BE2C (cell line): Measurements from ENCODE around the gene SIPA1.

ENCODE experiments used
- DNase-seq: peaks from one replicate; pipeline ENCODE4 v3.0.0-alpha.2; 2020
- H3K27me3 ChIP-seq: fragments of 250-450 bp; sonication (Bioruptor Pico); 2 replicates; pipeline ENCODE4 v1.5.1; 2020; ENCODE audit warnings: mild to moderate bottlenecking
- H3K36me3 ChIP-seq: fragments of 250-450 bp; sonication (Bioruptor Pico); 2 replicates; pipeline ENCODE4 v1.5.1; 2020; ENCODE audit warnings: mild to moderate bottlenecking
- H3K4me1 ChIP-seq: fragments of 250-450 bp; sonication (Bioruptor Pico); 2 replicates; pipeline ENCODE4 v1.5.1; 2020
- H3K4me3 ChIP-seq: 2 replicates; pipeline ENCODE4 v1.5.1; 2011; ENCODE audit warnings: low read depth, low read length
- H3K9me3 ChIP-seq: fragments of 250-450 bp; sonication (Bioruptor Pico); 2 replicates; pipeline ENCODE4 v1.5.1; 2020
- CTCF ChIP-seq: IDR thresholded peaks from 2 replicates; pipeline ENCODE4 v1.5.1; 2012; ENCODE audit warnings: mild to moderate bottlenecking, low read depth, low read length

Gene SIPA1

GRCh38 chr11:65650547-65651338, 12.8 kb downstream of the SIPA1 start:
- Histone ChIP-seq H3K4me3 (no peak overlapping the region), H3K4me1 (peaks cover 11% of the 10 kb centered on the region), H3K9me3 (no peaks in the 10 kb centered on the region), H3K36me3 (no peaks in the 10 kb centered on the region), H3K27me3 (no peaks in the 10 kb centered on the region)
- DNase-seq, result no peak
- TF ChIP-seq CTCF, result no peak

GRCh38 chr11:65651339-65651588, 13.4 kb downstream of the SIPA1 start:
- H3K36me3 ChIP-seq, result no peaks in the 10 kb centered on the region

GRCh38 chr11:65651589-65652510, 13.9 kb downstream of the SIPA1 start:
- no peak for TF ChIP-seq CTCF
- H3K9me3 ChIP-seq, result no peaks in the 10 kb centered on the region
- H3K4me1 ChIP-seq, result peaks cover 11% of the 10 kb centered on the region
- DNase-seq, result peak; percentile 34
- H3K36me3 ChIP-seq, result no peaks in the 10 kb centered on the region
- no peaks in the 10 kb centered on the region for H3K27me3 ChIP-seq
- H3K4me3 ChIP-seq, result peak overlapping the region; percentile 53

More at GRCh38 chr11:65651339-65651588, 13.4 kb downstream of the SIPA1 start:
- no peak for TF ChIP-seq CTCF
- peaks cover 11% of the 10 kb centered on the region for H3K4me1 ChIP-seq
- DNase-seq, result no peak
- H3K9me3 ChIP-seq, result no peaks in the 10 kb centered on the region
- no peaks in the 10 kb centered on the region for H3K27me3 ChIP-seq
- no peak overlapping the region for H3K4me3 ChIP-seq

GRCh38 chr11:65652511-65653228, 14.8 kb downstream of the SIPA1 start:
- Histone ChIP-seq H3K4me3 (peak overlapping the region; percentile 53), H3K9me3 (no peaks in the 10 kb centered on the region), H3K4me1 (peaks cover 11% of the 10 kb centered on the region), H3K27me3 (no peaks in the 10 kb centered on the region), H3K36me3 (no peaks in the 10 kb centered on the region; the same call in 1 of the 2 replicates)
- DNase-seq, result peak; percentile 83
- TF ChIP-seq CTCF, result no peak

GRCh38 chr11:65653229-65654225, 15.6 kb downstream of the SIPA1 start:
- no peaks in the 10 kb centered on the region; the same call in 1 of the 2 replicates for H3K36me3 ChIP-seq
- H3K9me3 ChIP-seq, result no peaks in the 10 kb centered on the region
- no peak for TF ChIP-seq CTCF
- peak overlapping the region; percentile 53 for H3K4me3 ChIP-seq
- peaks cover 11% of the 10 kb centered on the region for H3K4me1 ChIP-seq
- H3K27me3 ChIP-seq, result no peaks in the 10 kb centered on the region
- no peak for DNase-seq
